GM20000 (cell line): ENCODE results near the gene RXFP3.
"Not testable (repeated sequence)": the region's sequence is repeated elsewhere in the genome, so short reads cannot be mapped to it uniquely, and the experiment has no call there.

ENCODE experiments used
- DNase-seq: peaks from one replicate; pipeline ENCODE4 v3.0.0; 2012; ENCODE audit warnings: low spot score
- TF ChIP-seq, protein P1 (sequence below): IDR thresholded peaks from 2 replicates; pipeline ENCODE4 v1.5.1; 2012; ENCODE audit warnings: mild to moderate bottlenecking, control low read depth; ENCODE audit errors: extremely low read depth, missing control alignments

Gene RXFP3

DNA sequence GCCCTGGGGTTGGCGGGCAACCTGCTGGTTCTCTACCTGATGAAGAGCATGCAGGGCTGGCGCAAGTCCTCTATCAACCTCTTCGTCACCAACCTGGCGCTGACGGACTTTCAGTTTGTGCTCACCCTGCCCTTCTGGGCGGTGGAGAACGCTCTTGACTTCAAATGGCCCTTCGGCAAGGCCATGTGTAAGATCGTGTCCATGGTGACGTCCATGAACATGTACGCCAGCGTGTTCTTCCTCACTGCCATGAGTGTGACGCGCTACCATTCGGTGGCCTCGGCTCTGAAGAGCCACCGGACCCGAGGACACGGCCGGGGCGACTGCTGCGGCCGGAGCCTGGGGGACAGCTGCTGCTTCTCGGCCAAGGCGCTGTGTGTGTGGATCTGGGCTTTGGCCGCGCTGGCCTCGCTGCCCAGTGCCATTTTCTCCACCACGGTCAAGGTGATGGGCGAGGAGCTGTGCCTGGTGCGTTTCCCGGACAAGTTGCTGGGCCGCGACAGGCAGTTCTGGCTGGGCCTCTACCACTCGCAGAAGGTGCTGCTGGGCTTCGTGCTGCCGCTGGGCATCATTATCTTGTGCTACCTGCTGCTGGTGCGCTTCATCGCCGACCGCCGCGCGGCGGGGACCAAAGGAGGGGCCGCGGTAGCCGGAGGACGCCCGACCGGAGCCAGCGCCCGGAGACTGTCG is 976 bp downstream of the RXFP3 start:
- TF ChIP-seq, protein P1, sequence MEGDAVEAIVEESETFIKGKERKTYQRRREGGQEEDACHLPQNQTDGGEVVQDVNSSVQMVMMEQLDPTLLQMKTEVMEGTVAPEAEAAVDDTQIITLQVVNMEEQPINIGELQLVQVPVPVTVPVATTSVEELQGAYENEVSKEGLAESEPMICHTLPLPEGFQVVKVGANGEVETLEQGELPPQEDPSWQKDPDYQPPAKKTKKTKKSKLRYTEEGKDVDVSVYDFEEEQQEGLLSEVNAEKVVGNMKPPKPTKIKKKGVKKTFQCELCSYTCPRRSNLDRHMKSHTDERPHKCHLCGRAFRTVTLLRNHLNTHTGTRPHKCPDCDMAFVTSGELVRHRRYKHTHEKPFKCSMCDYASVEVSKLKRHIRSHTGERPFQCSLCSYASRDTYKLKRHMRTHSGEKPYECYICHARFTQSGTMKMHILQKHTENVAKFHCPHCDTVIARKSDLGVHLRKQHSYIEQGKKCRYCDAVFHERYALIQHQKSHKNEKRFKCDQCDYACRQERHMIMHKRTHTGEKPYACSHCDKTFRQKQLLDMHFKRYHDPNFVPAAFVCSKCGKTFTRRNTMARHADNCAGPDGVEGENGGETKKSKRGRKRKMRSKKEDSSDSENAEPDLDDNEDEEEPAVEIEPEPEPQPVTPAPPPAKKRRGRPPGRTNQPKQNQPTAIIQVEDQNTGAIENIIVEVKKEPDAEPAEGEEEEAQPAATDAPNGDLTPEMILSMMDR, result no peak
- DNase-seq, result no peak

DNA sequence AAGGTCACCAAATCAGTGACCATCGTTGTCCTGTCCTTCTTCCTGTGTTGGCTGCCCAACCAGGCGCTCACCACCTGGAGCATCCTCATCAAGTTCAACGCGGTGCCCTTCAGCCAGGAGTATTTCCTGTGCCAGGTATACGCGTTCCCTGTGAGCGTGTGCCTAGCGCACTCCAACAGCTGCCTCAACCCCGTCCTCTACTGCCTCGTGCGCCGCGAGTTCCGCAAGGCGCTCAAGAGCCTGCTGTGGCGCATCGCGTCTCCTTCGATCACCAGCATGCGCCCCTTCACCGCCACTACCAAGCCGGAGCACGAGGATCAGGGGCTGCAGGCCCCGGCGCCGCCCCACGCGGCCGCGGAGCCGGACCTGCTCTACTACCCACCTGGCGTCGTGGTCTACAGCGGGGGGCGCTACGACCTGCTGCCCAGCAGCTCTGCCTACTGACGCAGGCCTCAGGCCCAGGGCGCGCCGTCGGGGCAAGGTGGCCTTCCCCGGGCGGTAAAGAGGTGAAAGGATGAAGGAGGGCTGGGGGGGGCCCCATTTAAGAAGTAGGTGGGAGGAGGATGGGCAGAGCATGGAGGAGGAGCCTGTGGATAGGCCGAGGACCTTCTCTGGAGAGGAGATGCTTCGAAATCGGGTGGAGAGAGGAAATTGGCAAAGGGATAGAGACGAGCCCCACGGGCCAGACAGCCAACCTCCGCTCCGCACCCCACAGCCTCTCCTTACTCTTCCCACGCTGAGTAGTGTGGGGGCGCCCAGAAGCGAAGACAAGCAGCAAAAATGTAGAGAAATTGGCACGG is 1.7 kb downstream of the RXFP3 start:
- DNase-seq, result no peak
- TF ChIP-seq, protein P1, result no peak

DNA sequence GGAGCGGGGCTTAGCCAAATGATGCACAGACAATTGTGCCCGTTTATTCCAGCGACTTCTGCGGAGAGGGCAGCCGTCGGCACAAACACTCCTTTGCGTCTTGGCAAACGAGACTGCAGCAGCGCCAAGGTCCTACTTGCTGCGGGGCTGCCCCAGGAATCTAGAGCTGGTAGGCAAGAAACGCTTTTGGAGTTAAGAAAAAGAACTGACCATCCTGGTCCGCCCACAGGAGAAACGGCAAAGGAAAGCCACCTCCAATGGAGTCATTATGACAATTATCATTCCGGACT is 2.3 kb downstream of the RXFP3 start:
- DNase-seq, result no peak
- TF ChIP-seq, protein P1, result no peak

DNA sequence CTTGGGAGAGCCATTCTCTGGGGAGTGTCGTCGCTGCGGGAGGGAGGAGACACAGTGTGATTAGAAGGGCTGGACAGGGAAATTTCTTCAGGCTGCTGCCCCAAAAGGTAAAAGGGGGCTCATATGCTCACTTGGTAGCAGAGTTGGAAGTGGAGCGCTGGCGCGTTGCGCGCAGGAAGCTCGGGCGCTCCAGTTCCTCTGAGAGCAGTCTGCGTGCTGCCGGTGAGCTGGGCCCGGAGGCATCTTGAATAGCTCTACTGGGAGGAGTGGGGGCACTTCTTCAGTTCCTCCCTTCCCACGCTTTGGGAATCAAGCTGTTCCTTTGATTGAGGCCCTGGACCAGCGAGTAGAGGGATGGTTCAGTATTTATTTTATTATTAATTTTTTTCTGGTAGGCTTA is 2.7 kb downstream of the RXFP3 start:
- TF ChIP-seq, protein P1, result no peak
- DNase-seq, result no peak

DNA sequence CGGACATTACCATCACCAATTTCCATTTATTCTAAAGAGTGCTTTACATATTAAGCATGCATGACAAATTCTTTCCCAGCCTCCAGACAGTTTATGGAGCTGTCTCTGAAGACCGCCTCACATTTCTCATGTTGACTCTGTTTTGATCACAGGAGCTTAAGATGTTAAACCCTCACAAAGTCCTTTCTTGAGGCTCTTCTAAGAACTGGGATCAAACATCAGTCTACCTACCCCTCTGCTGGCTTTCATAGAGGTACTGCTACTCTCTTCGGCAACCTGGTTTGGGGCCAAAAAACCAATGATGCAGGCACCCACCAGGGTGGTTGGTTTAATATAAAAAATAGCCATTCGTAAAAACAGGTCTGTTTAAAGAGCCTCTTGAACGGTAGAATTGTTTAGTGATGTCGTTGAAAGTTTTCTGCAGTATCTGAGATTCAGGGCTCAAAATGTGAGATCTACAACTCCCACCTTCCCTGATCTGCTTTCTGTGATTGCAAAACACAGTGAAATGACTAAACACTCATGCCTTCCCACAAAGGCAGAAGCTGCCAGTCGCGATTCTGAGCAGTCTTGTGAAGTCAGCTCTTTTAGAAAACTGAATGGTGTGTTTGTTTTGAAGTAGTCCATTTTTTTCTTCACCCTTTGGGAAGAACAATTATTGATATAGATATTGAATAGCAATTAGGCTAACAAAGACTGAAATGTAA is 3.5 kb downstream of the RXFP3 start:
- DNase-seq, result no peak
- TF ChIP-seq, protein P1, result no peak

DNA sequence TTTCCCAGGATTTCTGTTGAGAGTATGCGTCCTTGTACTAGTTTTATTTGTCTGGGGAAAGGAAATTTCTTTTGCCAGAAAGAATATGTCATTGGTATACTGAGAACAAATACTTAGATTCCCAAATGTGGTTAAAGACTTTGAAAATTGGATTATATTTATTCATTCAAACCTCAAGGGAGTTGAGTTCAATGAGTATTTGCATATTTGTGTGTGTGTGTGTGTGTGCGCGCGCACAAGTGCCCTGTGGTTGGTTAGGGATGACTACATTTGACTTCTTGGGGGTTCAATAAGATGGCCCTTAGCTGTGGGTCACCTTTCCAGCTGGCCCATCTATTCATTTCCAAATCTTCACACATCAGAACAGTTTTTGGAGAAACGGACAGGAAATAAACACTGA is 4.9 kb downstream of the RXFP3 start:
- DNase-seq, result no peak
- TF ChIP-seq, protein P1, result no peak

DNA sequence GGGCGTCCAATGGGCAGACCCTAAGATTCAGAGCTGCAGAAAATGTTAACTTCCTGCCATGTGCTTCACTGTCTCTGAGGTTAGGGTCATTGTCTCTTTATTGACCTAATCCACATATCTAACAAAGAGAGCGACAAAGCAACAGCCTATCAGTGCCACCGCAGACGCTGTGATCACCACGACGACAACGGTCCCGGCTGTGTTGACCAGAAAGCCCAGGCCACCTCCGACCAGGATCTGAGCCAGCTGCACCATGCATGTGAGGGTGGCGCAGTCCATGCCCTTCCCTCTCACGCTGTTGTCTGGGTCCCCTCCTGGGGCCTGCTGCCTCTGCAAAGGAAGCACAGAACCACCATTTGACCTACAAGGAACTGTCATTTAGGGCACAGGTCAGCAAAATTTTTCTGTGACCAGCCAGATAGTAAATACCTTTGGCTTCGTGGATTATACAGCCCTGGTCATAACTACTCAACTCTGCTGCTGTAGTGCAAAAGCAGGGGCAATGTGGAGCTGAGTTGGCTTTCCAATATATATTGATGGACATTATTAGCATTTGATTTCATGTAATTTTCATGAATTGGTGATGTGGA is 8.5 kb downstream of the RXFP3 start:
- TF ChIP-seq, protein P1, result no peak
- no peak for DNase-seq

DNA sequence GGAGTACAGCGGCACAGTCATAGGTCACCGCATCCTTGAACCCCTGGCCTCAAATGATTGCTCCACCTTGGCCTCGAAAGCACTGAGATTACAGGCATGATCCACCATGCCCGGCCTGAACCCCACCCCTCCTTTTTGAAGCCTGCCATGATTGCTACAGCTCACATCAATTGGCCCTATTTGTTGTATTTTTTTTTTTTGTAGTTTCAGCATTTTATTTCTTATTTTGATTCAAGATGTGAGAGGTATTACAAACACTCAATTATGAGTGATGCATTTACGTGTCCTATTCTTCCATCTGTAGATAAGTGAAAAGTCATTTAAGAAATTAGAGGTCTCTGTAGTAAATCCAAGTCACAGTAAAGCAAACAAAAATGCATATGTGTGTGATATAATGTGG is 16.0 kb downstream of the RXFP3 start:
- not testable (repeated sequence) for DNase-seq
